ACHN (cell line): ENCODE data around the gene PEBP1.

ENCODE experiments used
- DNase-seq: peaks from one replicate; pipeline ENCODE4 v3.0.0-alpha.2; 2015
- in situ Hi-C: cut with HindIII; loops from 2 replicates; pipeline ENCODE4 v1.10.0; 2017; ENCODE audit warnings: low sequenced_read_pairs, low pct_ligation_motif_present, low pct_unique_long_range_greater_than_20kb

Gene PEBP1

GRCh38 chr12:118185602-118186397 lies 49.9 kb downstream of the PEBP1 start:
- DNase-seq, result no peak
- in situ Hi-C loops, result loop anchor here (10.0 kb wide), 1 partner anchor 189 kb away; the partner anchor contains the start of genes SUDS3 and TAOK3

GRCh38 chr12:118187751-118188435 lies 52.0 kb downstream of the PEBP1 start:
- DNase-seq, result no peak
- in situ Hi-C loops, result loop anchor here (10.0 kb wide), 1 partner anchor 187 kb away; the partner anchor contains the start of genes SUDS3 and TAOK3

GRCh38 chr12:118188690-118189371 lies 52.9 kb downstream of the PEBP1 start:
- no peak for DNase-seq
- in situ Hi-C loops, result loop anchor here (10.0 kb wide), 1 partner anchor 186 kb away; the partner anchor contains the start of genes SUDS3 and TAOK3

- in situ Hi-C loops, result loop anchor here (10.0 kb wide), 1 partner anchor 185 kb away; the partner anchor contains the start of genes SUDS3 and TAOK3
- no peak for DNase-seq
These were observed 53.8 kb downstream of the PEBP1 start for GRCh38 chr12:118189741-118190191.

GRCh38 chr12:118190266-118190665 lies 54.3 kb downstream of the PEBP1 start:
- in situ Hi-C loops, result no loop called here

DNA sequence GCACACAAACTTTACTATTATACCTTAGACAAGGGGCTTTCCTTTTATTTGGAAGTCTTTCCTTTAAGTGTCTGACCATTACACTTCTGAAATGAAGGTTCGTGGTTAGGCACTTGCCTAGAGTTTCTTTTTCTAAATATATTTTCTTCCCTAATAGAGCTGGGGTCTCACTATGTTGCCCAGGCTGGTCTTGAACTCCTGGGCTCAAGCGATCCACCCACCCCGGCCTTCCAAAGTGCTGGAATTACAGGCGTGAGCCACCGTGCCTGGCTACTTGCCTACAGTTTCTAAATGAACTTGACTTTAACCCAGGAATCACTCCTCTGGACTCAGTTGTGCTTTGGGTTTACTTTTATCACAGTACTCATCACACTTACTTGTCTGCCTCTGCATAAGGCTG lies 57.6 kb downstream of the PEBP1 start:
- DNase-seq, result no peak
- in situ Hi-C loops, result no loop called here

More at GRCh38 chr12:118190266-118190665, 54.3 kb downstream of the PEBP1 start:
- DNase-seq, result no peak

GRCh38 chr12:118193958-118194357 lies 58.0 kb downstream of the PEBP1 start:
- in situ Hi-C loops, result no loop called here
- no peak for DNase-seq
